T-cell (primary cell): ENCODE measurements around the gene DHH. TPM values are rescaled to one million over a fixed set of nuclear protein-coding genes. Genes with fewer than 3 reads are reported as not detected.
"Not testable (repeated sequence)": the region's sequence is repeated elsewhere in the genome, so short reads cannot be mapped to it uniquely, and the experiment has no call there.

Experiments used
- ATAC-seq, 4 experiments: fragments of 200-7000 bp in 3 of 4; fragments of 150-1000 bp in 1 of 4; cut with Tn5 transposase; replicated peaks in 1 of 4; 1 replicate in 3 of 4; 2 replicates in 1 of 4; pipeline ENCODE4 v1.10.0; 2021; ENCODE audit warnings: moderate library complexity in 3 of 4, mild to moderate bottlenecking in 2 of 4, moderate number of reproducible peaks in 1 of 4
- CTCF ChIA-PET, 2 donors: fragments of 300-600 bp; sonication (Branson Sonifier 250); formaldehyde crosslinking; loops; one replicate each; lab custom pipeline; 2022; ENCODE audit warnings: antibody characterized with exemption in 2 of 2; lab: Charles Lee
- POLR2A ChIA-PET, 2 donors: fragments of 300-600 bp; sonication (Branson Sonifier 250); formaldehyde crosslinking; loops; one replicate each; lab custom pipeline; 2022; ENCODE audit warnings: antibody characterized with exemption in 2 of 2; lab: Charles Lee
- DNase-seq, 35 experiments: peaks; one replicate each; pipeline versions ENCODE4 v3.0.0 to v3.0.0-alpha.2; 2013 to 2023
- H3K27ac ChIP-seq: one replicate; pipeline ENCODE4 v1.5.1; 2013; ENCODE audit warnings: low read length
- H3K27me3 ChIP-seq, 2 experiments: replicated peaks in 1 of 2; 1 replicate in 1 of 2; 2 replicates in 1 of 2; pipeline versions ENCODE4 v1.6.1 to v1.7.0; 2013; ENCODE audit warnings: low read length in 1 of 2, mixed read lengths in 1 of 2; ENCODE audit not compliant: control insufficient read depth in 2 of 2, insufficient read depth in 2 of 2; ENCODE audit errors: extremely low read depth in 1 of 2
- H3K36me3 ChIP-seq, 2 donors: 1 replicate in 1 of 2; 2 replicates in 1 of 2; pipeline versions ENCODE4 v1.6.1 to v1.7.0; 2013; ENCODE audit warnings: low read length in 1 of 2; ENCODE audit not compliant: control insufficient read depth in 2 of 2, insufficient read depth in 1 of 2; ENCODE audit errors: extremely low read depth in 1 of 2
- H3K4me1 ChIP-seq, 2 experiments: 1 replicate in 1 of 2; 2 replicates in 1 of 2; pipeline versions ENCODE4 v1.6.1 to v1.7.0; 2013; ENCODE audit warnings: low read length in 2 of 2, mixed read lengths in 1 of 2; ENCODE audit not compliant: insufficient read depth in 2 of 2, control insufficient read depth in 1 of 2; ENCODE audit errors: extremely low read depth in 1 of 2
- H3K4me3 ChIP-seq, 2 donors: 1 replicate in 1 of 2; 2 replicates in 1 of 2; pipeline versions ENCODE4 v1.5.1 to v1.7.0; 2013; ENCODE audit warnings: mild to moderate bottlenecking in 2 of 2, low read length in 1 of 2, moderate library complexity in 1 of 2; ENCODE audit not compliant: control insufficient read depth in 1 of 2; ENCODE audit errors: extremely low read depth in 1 of 2
- H3K9me3 ChIP-seq: 2 replicates; pipeline ENCODE4 v1.7.0; 2013
- H3K27ac Mint-ChIP-seq, 2 donors: one replicate each; pipeline ENCODE4 v1.8.0; 2020 to 2021; ENCODE audit warnings: mild to moderate bottlenecking in 2 of 2, mixed read lengths in 2 of 2
- H3K27me3 Mint-ChIP-seq, 2 donors: one replicate each; pipeline ENCODE4 v1.8.0; 2021 to 2022; ENCODE audit warnings: mixed read lengths in 2 of 2
- H3K36me3 Mint-ChIP-seq: one replicate; pipeline ENCODE4 v1.8.0; 2021; ENCODE audit warnings: mixed read lengths
- H3K4me1 Mint-ChIP-seq, 3 donors: one replicate each; pipeline ENCODE4 v1.8.0; 2020 to 2022; ENCODE audit warnings: mixed read lengths in 3 of 3, mild to moderate bottlenecking in 1 of 3
- H3K4me3 Mint-ChIP-seq, 3 donors: one replicate each; pipeline ENCODE4 v1.8.0; 2020 to 2022; ENCODE audit warnings: mild to moderate bottlenecking in 3 of 3, mixed read lengths in 3 of 3, moderate library complexity in 3 of 3
- H3K9me3 Mint-ChIP-seq, 3 donors: one replicate each; pipeline ENCODE4 v1.8.0; 2020 to 2022; ENCODE audit warnings: mixed read lengths in 3 of 3
- WGBS: methylation state at CpG from one replicate; pipeline ENCODE4 v1.1.5; 2013; ENCODE audit warnings: missing lambda C conversion rate; ENCODE audit not compliant: insufficient coverage; 5-methylcytosine and 5-hydroxymethylcytosine counted together
- total RNA-seq, 35 experiments: library from RNA in 6 of 35; stranded (reverse) in 6 of 35; fragments of 120-200 nt in 1 of 35; gene quantifications; one replicate each; pipeline versions ENCODE4 v1.2.1 to v1.2.4 and lab custom pipeline; 2013 to 2026

Gene DHH
- total RNA-seq, 5 donors from 2014 or later (not counting 1 experiment from before 2014, with no cell fraction given) = 0.12 to 0.45 (median 0.38) TPM

- no peak for DNase-seq
- Mint-ChIP-seq H3K4me3 (peak overlapping the region; percentile 96 to 97 (median 97)), H3K27ac (peak overlapping the region; percentile 97 to 99), H3K36me3 (peaks cover 35% of the 10 kb centered on the region), H3K4me1 (peaks cover 45 to 52% (median 50%) of the 10 kb centered on the region in 3 donors), H3K27me3 (no peaks in the 10 kb centered on the region), H3K9me3 (no peaks in the 10 kb centered on the region)
- H3K4me1 ChIP-seq = peaks cover 18% of the 10 kb centered on the region in 2 experiments
- 50% methylated on average over 4 of the region's 18 CpGs for WGBS
- H3K4me3 ChIP-seq = peak overlapping the region; percentile 94 to 100
- ChIA-PET CTCF (interaction anchor here (0.5 to 3.6 kb wide), 14 partner anchors 9 to 277 kb away, joined by 3 to 54 read pairs (median 6); partner anchors contain the start of genes LMBR1L (in 1 of the 2), RHEBL1 (in 1 of the 2) and TUBA1A (in 1 of the 2)), POLR2A (interaction anchor here (0.6 to 3.7 kb wide), 5 partner anchors 19 to 612 kb away, joined by 3 to 61 read pairs (median 4); partner anchors contain the start of genes LMBR1L (in 1 of the 2), TMBIM6 (in 1 of the 2) and TUBA1A (in 1 of the 2))
- H3K36me3 ChIP-seq = peaks cover 4 to 31% of the 10 kb centered on the region in 2 donors
- no peak for ATAC-seq
- no peaks in the 10 kb centered on the region for H3K27me3 ChIP-seq
- no peaks in the 10 kb centered on the region for H3K9me3 ChIP-seq
- H3K27ac ChIP-seq = peak overlapping the region; percentile 92
Measured at GRCh38 chr12:49129332-49130150, 34.9 kb upstream of the DHH start.

- not testable (repeated sequence) for H3K4me3 ChIP-seq, H3K27me3 Mint-ChIP-seq, DNase-seq, H3K27ac ChIP-seq, H3K27me3 ChIP-seq, H3K9me3 ChIP-seq, ATAC-seq, H3K9me3 Mint-ChIP-seq
- ChIA-PET POLR2A (interaction anchor here in 1 of 2 donors (0.8 kb wide), 1 partner anchor 18 kb away, joined by 5 read pairs; no protein-coding TSS in a partner anchor), CTCF (interaction anchor here (0.5 to 1.4 kb wide), 4 partner anchors 16 to 165 kb away, joined by 3 to 5 read pairs (median 4); partner anchors contain the start of gene LMBR1L (in 1 of the 2))
- peaks cover 4 to 31% of the 10 kb centered on the region in 2 donors for H3K36me3 ChIP-seq
- Mint-ChIP-seq H3K27ac (peak overlapping the region; percentile 2 to 77), H3K36me3 (peaks cover 35% of the 10 kb centered on the region), H3K4me3 (peak overlapping the region in 1 of 3 donors; percentile 7), H3K4me1 (peaks cover 44 to 50% (median 45%) of the 10 kb centered on the region in 3 donors)
- peaks cover 18% of the 10 kb centered on the region in 2 experiments for H3K4me1 ChIP-seq
- no CpG with 5 or more reads among the region's 8 CpGs for WGBS
Measured at GRCh38 chr12:49127971-49128370, 33.4 kb upstream of the DHH start.

GRCh38 chr12:49126852-49127763 is 32.5 kb upstream of the DHH start:
- Histone ChIP-seq H3K36me3 (peaks cover 4 to 31% of the 10 kb centered on the region in 2 donors), H3K4me3 (no peak overlapping the region), H3K27ac (peak overlapping the region; percentile 21), H3K27me3 (no peaks in the 10 kb centered on the region), H3K9me3 (no peaks in the 10 kb centered on the region), H3K4me1 (peaks cover 14 to 18% of the 10 kb centered on the region in 2 experiments)
- ChIA-PET CTCF (interaction anchor here (0.5 to 1.4 kb wide), 5 partner anchors 16 to 164 kb away, joined by 3 to 5 read pairs (median 4); partner anchors contain the start of gene LMBR1L (in 1 of the 2)), POLR2A (interaction anchor here in 1 of 2 donors (0.8 kb wide), 1 partner anchor 17 kb away, joined by 5 read pairs; no protein-coding TSS in a partner anchor)
- no peaks in the 10 kb centered on the region for H3K9me3 Mint-ChIP-seq
- peaks cover 35% of the 10 kb centered on the region for H3K36me3 Mint-ChIP-seq
- DNase-seq (no peak), ATAC-seq (no peak)
- H3K4me1 Mint-ChIP-seq = peaks cover 39 to 43% (median 40%) of the 10 kb centered on the region in 3 donors
- H3K27me3 Mint-ChIP-seq = no peaks in the 10 kb centered on the region
- H3K4me3 Mint-ChIP-seq = peak overlapping the region in 1 of 3 donors; percentile 17
- H3K27ac Mint-ChIP-seq = peak overlapping the region; percentile 58 to 77
- 100% methylated on average over 1 of the region's 4 CpGs for WGBS

- POLR2A ChIA-PET = no interaction called here
- Mint-ChIP-seq H3K36me3 (no peaks in the 10 kb centered on the region), H3K4me1 (no peaks in the 10 kb centered on the region), H3K27ac (no peak overlapping the region), H3K4me3 (no peak overlapping the region), H3K27me3 (no peaks in the 10 kb centered on the region), H3K9me3 (no peaks in the 10 kb centered on the region)
- CTCF ChIA-PET = no interaction called here
- ATAC-seq = no peak
- Histone ChIP-seq H3K27me3 (no peaks in the 10 kb centered on the region), H3K9me3 (no peaks in the 10 kb centered on the region), H3K4me3 (no peak overlapping the region), H3K36me3 (no peaks in the 10 kb centered on the region), H3K4me1 (no peaks in the 10 kb centered on the region), H3K27ac (no peak overlapping the region)
- no peak for DNase-seq
- 44% methylated on average over 2 of the region's 6 CpGs for WGBS
Measured at GRCh38 chr12:49121047-49121696, 26.6 kb upstream of the DHH start.

GRCh38 chr12:49111206-49111605 is 16.6 kb upstream of the DHH start:
- DNase-seq = no peak
- CTCF ChIA-PET = interaction anchor here (0.5 to 4.5 kb wide), 12 partner anchors 11 to 717 kb away, joined by 3 to 54 read pairs (median 4); partner anchors contain the start of genes NCKAP5L (in 1 of the 2), RHEBL1 (in 1 of the 2) and TUBA1B (in 1 of the 2)
- peaks cover 8 to 37% of the 10 kb centered on the region in 2 experiments for H3K4me1 ChIP-seq
- no peaks in the 10 kb centered on the region for H3K27me3 Mint-ChIP-seq
- peak overlapping the region; percentile 90 for H3K27ac ChIP-seq
- peaks cover 6% of the 10 kb centered on the region for H3K36me3 Mint-ChIP-seq
- peaks cover 40 to 44% (median 43%) of the 10 kb centered on the region in 3 donors for H3K4me1 Mint-ChIP-seq
- WGBS = 0% methylated on average over 1 of the region's 6 CpGs
- H3K4me3 Mint-ChIP-seq = peak overlapping the region; percentile 99
- H3K27me3 ChIP-seq = peaks cover 0 to 2% of the 10 kb centered on the region in 2 experiments
- H3K9me3 ChIP-seq = no peaks in the 10 kb centered on the region
- peaks cover 0 to 12% of the 10 kb centered on the region in 2 donors for H3K36me3 ChIP-seq
- peak overlapping the region in 1 of 2 donors; percentile 96 for H3K4me3 ChIP-seq
- POLR2A ChIA-PET = interaction anchor here in 1 of 2 donors (1.4 to 2.1 kb wide), 2 partner anchors 19 to 79 kb away, joined by 3 to 14 read pairs; partner anchors contain the start of gene TUBA1B
- ATAC-seq = no peak
- no peaks in the 10 kb centered on the region for H3K9me3 Mint-ChIP-seq
- H3K27ac Mint-ChIP-seq = peak overlapping the region; percentile 99
